Stimulated activated naive CD8-positive, alpha-beta T cell treated with anti-CD3 and anti-CD28 coated beads, Interleukin-15, amount 100 ng/mL, for 72 hours (primary cell): Measurements from ENCODE around the gene TRPM3.

Experiments
- ATAC-seq: fragments of 150-1000 bp; cut with Tn5 transposase; 2 replicates; pipeline ENCODE4 v1.10.0; 2021; ENCODE audit warnings: mild to moderate bottlenecking, moderate library complexity
- DNase-seq, 2 donors: peaks; one replicate each; pipeline ENCODE4 v3.0.0; 2021 to 2022
- H3K27ac Mint-ChIP-seq, 2 donors: one replicate each; pipeline ENCODE4 v1.8.0; 2022; ENCODE audit warnings: mild to moderate bottlenecking in 2 of 2, mixed read lengths in 2 of 2, moderate library complexity in 2 of 2
- H3K27me3 Mint-ChIP-seq: one replicate; pipeline ENCODE4 v1.8.0; 2022; ENCODE audit warnings: mixed read lengths
- H3K4me1 Mint-ChIP-seq: one replicate; pipeline ENCODE4 v1.8.0; 2022; ENCODE audit warnings: mild to moderate bottlenecking, mixed read lengths
- H3K4me3 Mint-ChIP-seq, 2 donors: one replicate each; pipeline ENCODE4 v1.8.0; 2022; ENCODE audit warnings: mild to moderate bottlenecking in 2 of 2, mixed read lengths in 2 of 2, moderate library complexity in 1 of 2
- H3K9me3 Mint-ChIP-seq, 2 donors: one replicate each; pipeline ENCODE4 v1.8.0; 2022; ENCODE audit warnings: mixed read lengths in 2 of 2

The TRPM3 gene

GRCh38 chr9:70573308-70573707, 548.1 kb downstream of the TRPM3 start:
- no peak for ATAC-seq

DNA sequence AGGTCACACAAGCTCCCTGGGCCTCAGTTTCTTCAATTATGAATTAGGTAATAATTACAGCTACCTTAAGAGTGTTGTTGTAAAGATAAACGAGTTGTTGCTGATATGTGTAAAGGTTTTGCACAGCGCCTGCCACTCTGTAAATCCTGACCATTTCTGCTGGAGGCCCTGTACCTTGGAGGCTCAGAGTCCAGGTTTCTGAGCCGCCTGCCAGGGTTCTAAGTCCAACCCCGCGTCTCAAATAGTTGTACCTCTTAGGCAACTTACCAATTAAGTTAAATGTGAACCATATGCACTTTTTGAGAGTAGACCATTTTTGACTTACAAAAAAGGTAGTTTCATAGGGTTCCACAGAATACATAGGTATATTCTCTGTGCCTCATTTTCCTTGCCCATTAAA, 550.2 kb downstream of the TRPM3 start:
- H3K27me3 Mint-ChIP-seq, result no peaks in the 10 kb centered on the region
- H3K4me1 Mint-ChIP-seq, result peaks cover 21% of the 10 kb centered on the region
- DNase-seq (no peak), ATAC-seq (no peak)
- no peak overlapping the region for H3K4me3 Mint-ChIP-seq
- H3K9me3 Mint-ChIP-seq, result no peaks in the 10 kb centered on the region
- no peak overlapping the region for H3K27ac Mint-ChIP-seq

More at GRCh38 chr9:70573308-70573707, 548.1 kb downstream of the TRPM3 start:
- Mint-ChIP-seq H3K4me1 (peaks cover 9% of the 10 kb centered on the region), H3K9me3 (no peaks in the 10 kb centered on the region), H3K27ac (no peak overlapping the region), H3K4me3 (no peak overlapping the region), H3K27me3 (no peaks in the 10 kb centered on the region)
- DNase-seq, result no peak

GRCh38 chr9:70569791-70570190, 551.6 kb downstream of the TRPM3 start:
- ATAC-seq, result no peak
- DNase-seq, result no peak
- H3K27me3 Mint-ChIP-seq, result no peaks in the 10 kb centered on the region
- no peaks in the 10 kb centered on the region for H3K9me3 Mint-ChIP-seq
- H3K4me1 Mint-ChIP-seq, result peaks cover 31% of the 10 kb centered on the region
- H3K4me3 Mint-ChIP-seq, result no peak overlapping the region
- no peak overlapping the region for H3K27ac Mint-ChIP-seq

DNA sequence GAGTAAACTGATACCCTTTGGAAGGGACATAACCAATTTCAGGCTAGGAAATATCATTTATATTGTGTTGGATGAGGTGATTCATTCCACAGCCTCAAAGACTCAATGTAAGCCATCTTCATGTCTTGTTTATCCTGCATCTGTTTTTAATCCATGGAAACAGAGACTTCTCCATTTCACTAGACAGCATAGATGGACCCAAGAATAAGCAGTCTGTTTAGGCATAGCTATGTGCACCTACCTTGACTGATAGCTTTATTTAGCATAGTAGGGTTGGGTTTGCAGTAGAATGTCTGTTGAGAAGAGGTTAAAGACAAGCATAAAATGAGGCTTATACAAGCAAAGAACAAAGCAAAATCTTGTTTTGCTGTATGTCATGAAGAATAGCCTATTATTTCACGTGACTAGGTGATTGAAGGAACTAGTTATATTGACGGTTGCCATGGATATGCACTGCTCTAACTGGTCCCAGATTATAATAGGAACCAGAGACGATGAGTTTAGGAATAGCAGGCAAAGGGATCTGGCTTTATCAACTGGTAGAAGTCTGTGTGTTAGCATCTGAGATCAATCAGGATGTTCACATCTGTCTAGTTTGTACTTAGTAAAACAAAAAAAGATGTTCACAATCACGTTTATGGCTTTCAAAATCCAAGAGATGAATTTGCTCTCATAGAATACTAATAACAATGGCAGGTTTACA, 552.2 kb downstream of the TRPM3 start:
- ATAC-seq (no peak), DNase-seq (no peak)
- Mint-ChIP-seq H3K4me1 (peaks cover 33% of the 10 kb centered on the region), H3K27me3 (no peaks in the 10 kb centered on the region), H3K27ac (no peak overlapping the region), H3K9me3 (no peaks in the 10 kb centered on the region), H3K4me3 (no peak overlapping the region)

DNA sequence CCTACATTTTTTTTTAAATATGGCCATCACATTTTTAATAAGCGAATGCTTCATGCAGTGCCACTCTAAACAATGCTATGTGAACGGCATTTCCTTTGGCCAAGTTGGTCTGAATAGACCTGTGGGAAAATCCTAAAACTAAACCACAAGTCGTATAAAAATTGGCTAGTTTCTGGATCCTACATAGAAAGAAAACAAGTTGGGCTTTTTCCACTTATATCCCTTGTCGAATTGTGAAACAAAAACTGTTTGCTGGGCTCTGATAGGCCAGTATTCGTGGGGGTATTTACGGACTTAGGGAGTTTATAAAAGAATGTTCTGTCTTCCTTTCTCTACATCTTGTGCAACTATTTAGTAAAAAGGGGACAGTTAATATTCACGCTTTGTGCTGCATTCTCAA, 553.9 kb downstream of the TRPM3 start:
- peak overlapping the region in 1 of 2 donors; percentile 77 for H3K4me3 Mint-ChIP-seq
- H3K27ac Mint-ChIP-seq, result no peak overlapping the region
- no peaks in the 10 kb centered on the region for H3K27me3 Mint-ChIP-seq
- peaks cover 48% of the 10 kb centered on the region for H3K4me1 Mint-ChIP-seq
- ATAC-seq (no peak), DNase-seq (no peak)
- no peaks in the 10 kb centered on the region for H3K9me3 Mint-ChIP-seq

- ATAC-seq, result peak; percentile 25
- peak overlapping the region; percentile 28 to 72 for H3K27ac Mint-ChIP-seq
- no peaks in the 10 kb centered on the region for H3K9me3 Mint-ChIP-seq
- peaks cover 54% of the 10 kb centered on the region for H3K4me1 Mint-ChIP-seq
- H3K4me3 Mint-ChIP-seq, result peak overlapping the region; percentile 41 to 77
- DNase-seq, result peak; percentile 27 to 44
- H3K27me3 Mint-ChIP-seq, result no peaks in the 10 kb centered on the region
Observed at GRCh38 chr9:70566751-70567150, 554.7 kb downstream of the TRPM3 start.

- peak overlapping the region; percentile 54 to 70 for H3K27ac Mint-ChIP-seq
- H3K9me3 Mint-ChIP-seq, result no peaks in the 10 kb centered on the region
- ATAC-seq, result peak; percentile 58
- peak overlapping the region; percentile 55 to 77 for H3K4me3 Mint-ChIP-seq
- H3K4me1 Mint-ChIP-seq, result peaks cover 60% of the 10 kb centered on the region
- no peaks in the 10 kb centered on the region for H3K27me3 Mint-ChIP-seq
- peak; percentile 27 to 56 for DNase-seq
Observed at GRCh38 chr9:70566066-70566465, 555.4 kb downstream of the TRPM3 start.

DNA sequence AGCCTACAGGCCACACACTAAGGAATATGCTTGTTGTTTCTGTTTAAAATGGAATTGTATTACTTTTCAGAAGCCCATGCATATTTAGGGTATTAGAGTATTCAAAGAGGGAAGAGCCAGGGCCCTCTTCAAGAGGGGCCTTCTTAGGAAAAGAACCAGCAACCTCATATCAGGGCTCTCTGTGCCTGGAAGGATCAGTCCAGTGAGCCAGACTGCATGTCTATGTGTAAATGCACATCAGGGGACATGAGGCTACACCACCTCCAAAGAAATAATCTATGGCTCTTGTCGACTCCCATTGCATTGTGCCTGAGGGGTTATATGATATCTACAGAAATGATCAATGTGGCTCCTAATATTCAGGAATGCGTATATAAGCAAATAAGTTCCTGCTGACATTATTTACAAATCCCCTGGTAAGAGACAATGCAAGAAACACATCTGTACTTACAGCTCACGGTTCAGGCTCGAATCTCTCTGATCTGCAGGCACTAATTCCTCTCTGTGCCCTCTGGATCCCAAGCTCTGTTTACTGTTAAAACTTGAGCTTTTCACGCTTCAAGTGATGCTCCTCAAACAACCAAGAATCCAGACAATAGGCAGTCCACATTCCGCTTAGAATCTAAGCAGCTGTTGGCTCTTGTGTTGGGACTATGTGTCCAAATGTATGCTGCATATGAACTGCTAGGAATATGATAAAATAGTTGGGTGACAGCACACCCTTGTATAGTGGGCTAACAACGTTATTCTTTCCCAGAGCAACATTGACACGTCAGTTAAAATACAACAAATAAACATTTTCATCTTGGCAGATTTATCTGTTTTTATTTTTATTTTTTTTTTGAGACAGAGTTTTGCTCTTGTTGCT, 556.7 kb downstream of the TRPM3 start:
- DNase-seq (no peak), ATAC-seq (no peak)
- H3K4me3 Mint-ChIP-seq, result peak overlapping the region; percentile 61 to 62
- H3K27ac Mint-ChIP-seq, result peak overlapping the region; percentile 96 to 98
- H3K4me1 Mint-ChIP-seq, result peaks cover 69% of the 10 kb centered on the region
- H3K9me3 Mint-ChIP-seq, result no peaks in the 10 kb centered on the region
- no peaks in the 10 kb centered on the region for H3K27me3 Mint-ChIP-seq

GRCh38 chr9:70563431-70564204, 557.8 kb downstream of the TRPM3 start:
- Mint-ChIP-seq H3K4me3 (peak overlapping the region; percentile 61 to 73), H3K27me3 (no peaks in the 10 kb centered on the region), H3K9me3 (no peaks in the 10 kb centered on the region), H3K4me1 (peaks cover 76% of the 10 kb centered on the region), H3K27ac (peak overlapping the region; percentile 98)
- ATAC-seq, result peak; percentile 90
- DNase-seq, result peak; percentile 55 to 76

- DNase-seq (no peak), ATAC-seq (no peak)
- Mint-ChIP-seq H3K27ac (peak overlapping the region; percentile 98), H3K4me3 (peak overlapping the region; percentile 61 to 73), H3K9me3 (no peaks in the 10 kb centered on the region), H3K27me3 (no peaks in the 10 kb centered on the region), H3K4me1 (peaks cover 76% of the 10 kb centered on the region)
Observed at GRCh38 chr9:70563010-70563409, 558.4 kb downstream of the TRPM3 start.

- DNase-seq (no peak), ATAC-seq (no peak)
- H3K4me1 Mint-ChIP-seq, result peaks cover 67% of the 10 kb centered on the region
- no peak overlapping the region for H3K27ac Mint-ChIP-seq
- no peaks in the 10 kb centered on the region for H3K27me3 Mint-ChIP-seq
- no peak overlapping the region for H3K4me3 Mint-ChIP-seq
- H3K9me3 Mint-ChIP-seq, result no peaks in the 10 kb centered on the region
Observed at GRCh38 chr9:70561786-70562395, 559.5 kb downstream of the TRPM3 start.

- Mint-ChIP-seq H3K27me3 (no peaks in the 10 kb centered on the region), H3K27ac (no peak overlapping the region), H3K4me1 (peaks cover 59% of the 10 kb centered on the region), H3K4me3 (no peak overlapping the region), H3K9me3 (no peaks in the 10 kb centered on the region)
- no peak for DNase-seq
- no peak for ATAC-seq
Observed at GRCh38 chr9:70561111-70561510, 560.3 kb downstream of the TRPM3 start.

DNA sequence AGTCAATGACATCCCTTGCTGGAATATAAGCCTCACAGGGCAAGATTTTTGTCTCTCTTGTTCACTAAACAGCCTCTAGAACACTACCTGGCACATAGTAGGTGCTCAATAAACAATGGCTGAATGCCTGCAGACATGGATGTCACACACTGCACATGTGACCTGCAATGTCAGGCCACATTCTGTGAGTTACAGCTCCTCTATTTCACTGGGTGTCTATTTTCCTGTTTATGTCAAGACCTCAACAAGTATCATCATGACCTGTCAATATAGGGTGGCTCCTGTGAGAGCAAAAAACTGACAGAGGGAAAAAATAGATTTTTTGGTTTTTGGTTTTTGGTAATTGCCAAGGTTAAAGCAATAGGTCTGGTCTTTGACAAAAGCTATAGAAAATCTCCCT, 562.3 kb downstream of the TRPM3 start:
- H3K27me3 Mint-ChIP-seq, result no peaks in the 10 kb centered on the region
- ATAC-seq, result no peak
- no peaks in the 10 kb centered on the region for H3K9me3 Mint-ChIP-seq
- peaks cover 59% of the 10 kb centered on the region for H3K4me1 Mint-ChIP-seq
- DNase-seq, result no peak
- H3K4me3 Mint-ChIP-seq, result no peak overlapping the region
- H3K27ac Mint-ChIP-seq, result no peak overlapping the region

GRCh38 chr9:70557661-70558369, 563.6 kb downstream of the TRPM3 start:
- H3K4me1 Mint-ChIP-seq, result peaks cover 59% of the 10 kb centered on the region
- DNase-seq (no peak), ATAC-seq (no peak)
- no peaks in the 10 kb centered on the region for H3K9me3 Mint-ChIP-seq
- no peak overlapping the region for H3K4me3 Mint-ChIP-seq
- H3K27me3 Mint-ChIP-seq, result no peaks in the 10 kb centered on the region
- H3K27ac Mint-ChIP-seq, result no peak overlapping the region

GRCh38 chr9:70556771-70557170, 564.6 kb downstream of the TRPM3 start:
- no peak overlapping the region for H3K4me3 Mint-ChIP-seq
- no peak for ATAC-seq
- DNase-seq, result no peak
- no peaks in the 10 kb centered on the region for H3K27me3 Mint-ChIP-seq
- H3K4me1 Mint-ChIP-seq, result peaks cover 51% of the 10 kb centered on the region
- no peak overlapping the region for H3K27ac Mint-ChIP-seq
- H3K9me3 Mint-ChIP-seq, result no peaks in the 10 kb centered on the region
